ENCODE measurements around the gene HOXA1. TPM values are rescaled to one million over a fixed set of nuclear protein-coding genes. Genes with fewer than 3 reads are reported as not detected.

HOXA1 gene
- total and polyA plus RNA-seq, 2 of the 8 experiments (the other 6 are each of a cell fraction or from before 2014, with no cell fraction given) = not detected

- no peak for TF ChIP-seq CHD7 (IDR thresholded peaks at IDR 0.05; ENCODE audit: insufficient replicate concordance, low read length)
These were observed 7.5 kb downstream of the HOXA1 start (continued) for GRCh38 chr7:27088002-27088922.
